ENCODE data around the gene PTPRO.

DNA sequence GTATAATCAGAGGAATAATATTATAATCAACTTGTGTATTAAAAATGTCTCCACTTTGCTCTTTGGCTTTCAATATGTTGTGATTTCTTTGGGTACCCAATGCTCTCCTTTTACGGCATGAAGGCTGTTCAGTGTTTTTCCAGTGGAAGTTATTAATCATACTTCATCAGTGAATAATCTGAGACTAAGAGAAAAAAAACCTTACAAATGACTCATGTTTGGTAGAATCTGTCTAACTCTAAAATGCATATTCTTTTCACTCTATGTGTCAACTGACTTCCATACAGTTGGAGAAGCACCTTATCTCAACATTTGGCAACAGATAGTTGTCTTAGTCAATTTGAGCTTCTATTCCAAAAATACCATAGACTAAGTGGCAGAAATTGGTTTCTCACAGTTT lies 82.2 kb downstream of the PTPRO start:
- no peak for TF ChIP-seq POLR2A (IDR thresholded peaks at IDR 0.05; ENCODE audit: low read length)
- no peak for TF ChIP-seq GATA1 (IDR thresholded peaks at IDR 0.05; ENCODE audit: low read depth, low read length)
